Esophagus (tissue), 2 donors: ENCODE measurements around the gene GDF9. TPM values are rescaled to one million over a fixed set of nuclear protein-coding genes. Genes with fewer than 3 reads are reported as not detected.

Experiments
- H3K27ac ChIP-seq, 2 donors: one replicate each; pipeline ENCODE4 v1.5.1; 2013; ENCODE audit warnings: low read depth in 2 of 2, mild to moderate bottlenecking in 2 of 2, inconsistent platforms in 1 of 2, low read length in 1 of 2, moderate library complexity in 1 of 2
- H3K27me3 ChIP-seq, 2 donors: one replicate each; pipeline ENCODE4 v1.6.1; 2013; ENCODE audit warnings: low read length in 2 of 2, control low read depth in 1 of 2, mild to moderate bottlenecking in 1 of 2; ENCODE audit not compliant: insufficient read depth in 2 of 2, control insufficient read depth in 1 of 2
- H3K36me3 ChIP-seq, 2 donors: one replicate each; pipeline ENCODE4 v1.6.1; 2013; ENCODE audit warnings: low read length in 1 of 2; ENCODE audit not compliant: control insufficient read depth in 2 of 2, insufficient read depth in 2 of 2
- H3K4me1 ChIP-seq, 2 donors: one replicate each; pipeline ENCODE4 v1.6.1; 2013; ENCODE audit warnings: low read length in 1 of 2; ENCODE audit not compliant: control insufficient read depth in 2 of 2, insufficient read depth in 2 of 2
- H3K4me3 ChIP-seq, 2 donors: one replicate each; pipeline ENCODE4 v1.5.1; 2013; ENCODE audit warnings: low read length in 2 of 2, mild to moderate bottlenecking in 2 of 2, low read depth in 1 of 2, moderate library complexity in 1 of 2
- H3K9me3 ChIP-seq, 2 donors: one replicate each; pipeline ENCODE4 v1.6.1; 2013; ENCODE audit warnings: mild to moderate bottlenecking in 2 of 2, low read depth in 1 of 2, low read length in 1 of 2, moderate library complexity in 1 of 2; ENCODE audit not compliant: control insufficient read depth in 2 of 2, insufficient read depth in 1 of 2
- WGBS, 2 donors: extraction: QIAGEN DNeasy Blood & Tissue Kit; methylation state at CpG; one replicate each; pipeline ENCODE4 v1.1.7; 2013; 5-methylcytosine and 5-hydroxymethylcytosine counted together
- polyA plus RNA-seq, 2 donors: library from polyadenylated mRNA; stranded (reverse); fragments of 200-250 nt; gene quantifications; one replicate each; pipeline ENCODE4 v1.2.3, GENCODE V29; 2013
- donor health status: healthy with polysubstance abuse.
- donor health status: Bipolar disorder and iron deficiency.

The GDF9 gene
- polyA plus RNA-seq, 2 donors = 0.16 to 0.55 TPM

DNA sequence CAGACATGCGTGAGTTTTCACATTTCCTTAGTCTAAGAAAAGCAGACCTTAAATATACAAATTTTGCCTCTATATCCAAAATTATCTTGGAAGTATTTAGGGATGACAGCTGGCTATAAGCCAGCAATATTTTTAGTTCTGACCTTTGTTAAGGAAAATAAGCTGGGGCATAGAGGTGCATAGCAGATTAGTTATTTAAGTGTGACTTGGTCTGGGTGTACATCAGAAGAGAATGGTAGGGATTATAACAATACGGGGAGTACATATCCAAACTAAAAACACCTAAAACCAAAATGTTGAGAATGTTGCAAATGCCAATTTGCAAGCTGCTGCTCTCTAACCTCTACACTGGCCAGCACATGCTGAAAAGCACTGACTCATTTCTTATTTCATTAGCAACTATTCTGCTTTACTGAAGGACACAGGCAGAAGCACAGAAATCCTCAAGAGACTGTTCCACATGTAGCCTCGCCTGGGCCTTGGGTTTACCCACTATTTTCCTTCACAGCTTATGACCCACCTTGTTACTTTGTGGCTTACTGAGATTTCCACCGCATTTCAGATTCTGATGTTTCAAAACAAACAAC lies 29.5 kb upstream of the GDF9 start:
- Histone ChIP-seq H3K27ac (no peak overlapping the region), H3K36me3 (peaks cover 13 to 20% of the 10 kb centered on the region in 2 donors), H3K4me3 (no peak overlapping the region), H3K27me3 (no peaks in the 10 kb centered on the region), H3K9me3 (no peaks in the 10 kb centered on the region), H3K4me1 (no peaks in the 10 kb centered on the region)
- 83 to 88% methylated on average over 4 of the region's 4 CpGs for WGBS, 2 donors

GRCh38 chr5:132890817-132891216 lies 24.5 kb upstream of the GDF9 start:
- no peaks in the 10 kb centered on the region for H3K4me1 ChIP-seq
- no peaks in the 10 kb centered on the region for H3K9me3 ChIP-seq
- whole genome bisulfite sequencing, 2 donors = 94 to 96% methylated on average over 4 of the region's 4 CpGs
- H3K27ac ChIP-seq = no peak overlapping the region
- H3K4me3 ChIP-seq = no peak overlapping the region
- peaks cover 14% of the 10 kb centered on the region in 2 donors for H3K36me3 ChIP-seq
- H3K27me3 ChIP-seq = no peaks in the 10 kb centered on the region

GRCh38 chr5:132889501-132889900 lies 23.2 kb upstream of the GDF9 start:
- Histone ChIP-seq H3K4me3 (no peak overlapping the region), H3K27ac (no peak overlapping the region), H3K9me3 (no peaks in the 10 kb centered on the region), H3K27me3 (no peaks in the 10 kb centered on the region), H3K36me3 (peaks cover 14% of the 10 kb centered on the region in 2 donors), H3K4me1 (no peaks in the 10 kb centered on the region)

DNA sequence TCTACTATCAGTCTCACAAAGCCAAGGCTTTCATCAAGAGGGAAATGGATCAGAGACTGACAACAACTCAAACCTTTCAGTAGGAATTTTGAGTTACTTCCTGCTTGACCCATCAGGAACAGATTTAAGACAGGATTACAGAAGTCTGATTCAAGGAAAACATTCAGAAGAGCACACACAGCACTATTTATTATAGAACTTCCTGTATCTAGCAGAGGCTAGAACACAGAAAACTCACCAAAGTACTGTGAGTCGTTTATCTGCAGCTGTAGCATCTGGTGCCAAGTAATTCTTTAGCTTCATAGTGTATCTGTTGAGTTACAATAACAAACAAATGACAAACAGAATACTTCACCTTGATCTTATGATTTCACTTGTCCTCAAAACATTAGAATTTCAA lies 21.0 kb upstream of the GDF9 start:
- H3K4me1 ChIP-seq = no peaks in the 10 kb centered on the region
- H3K4me3 ChIP-seq = no peak overlapping the region
- no peaks in the 10 kb centered on the region for H3K9me3 ChIP-seq
- no peaks in the 10 kb centered on the region for H3K27me3 ChIP-seq
- peaks cover 14 to 15% of the 10 kb centered on the region in 2 donors for H3K36me3 ChIP-seq
- WGBS, 2 donors = 25 to 31% methylated on average over 1 of the region's 1 CpG
- no peak overlapping the region for H3K27ac ChIP-seq

GRCh38 chr5:132886064-132886823 lies 20.0 kb upstream of the GDF9 start:
- Histone ChIP-seq H3K4me1 (no peaks in the 10 kb centered on the region), H3K4me3 (no peak overlapping the region), H3K9me3 (no peaks in the 10 kb centered on the region), H3K27me3 (no peaks in the 10 kb centered on the region), H3K36me3 (peaks cover 9 to 11% of the 10 kb centered on the region in 2 donors), H3K27ac (no peak overlapping the region)
- 89 to 91% methylated on average over 11 of the region's 11 CpGs for WGBS, 2 donors

DNA sequence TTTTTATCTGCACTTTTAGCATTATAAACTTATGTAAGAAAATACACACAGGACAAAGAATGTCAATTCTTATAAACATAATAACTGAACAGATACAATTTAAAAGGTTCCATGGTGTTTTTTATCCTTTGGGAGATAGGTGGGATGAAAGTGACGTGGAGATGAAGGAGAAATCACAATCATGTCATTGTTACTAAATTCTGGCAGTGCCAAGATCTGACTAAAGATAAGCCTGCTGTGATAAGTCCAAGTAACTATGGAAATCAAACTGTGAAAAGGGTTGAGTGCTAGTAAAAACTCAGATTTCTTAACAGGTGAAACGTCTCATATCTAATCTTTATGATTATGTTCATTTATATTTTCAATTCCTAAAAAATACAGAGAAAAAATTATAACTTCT lies 18.3 kb upstream of the GDF9 start:
- Histone ChIP-seq H3K9me3 (no peaks in the 10 kb centered on the region), H3K27me3 (no peaks in the 10 kb centered on the region), H3K27ac (no peak overlapping the region), H3K4me1 (no peaks in the 10 kb centered on the region), H3K36me3 (peaks cover 9 to 14% of the 10 kb centered on the region in 2 donors), H3K4me3 (no peak overlapping the region)
- 65 to 79% methylated on average over 2 of the region's 2 CpGs for WGBS, 2 donors

GRCh38 chr5:132883261-132883834 lies 17.1 kb upstream of the GDF9 start:
- WGBS, 2 donors = 25 to 28% methylated on average over 2 of the region's 2 CpGs
- Histone ChIP-seq H3K27me3 (no peaks in the 10 kb centered on the region), H3K4me3 (no peak overlapping the region), H3K4me1 (no peaks in the 10 kb centered on the region), H3K36me3 (peaks cover 9 to 14% of the 10 kb centered on the region in 2 donors), H3K9me3 (no peaks in the 10 kb centered on the region), H3K27ac (no peak overlapping the region)

- Histone ChIP-seq H3K4me3 (no peak overlapping the region), H3K4me1 (peaks cover 2 to 6% of the 10 kb centered on the region in 2 donors), H3K27me3 (no peaks in the 10 kb centered on the region), H3K27ac (no peak overlapping the region), H3K9me3 (no peaks in the 10 kb centered on the region), H3K36me3 (peaks cover 0 to 12% of the 10 kb centered on the region in 2 donors)
- WGBS, 2 donors = 66 to 71% methylated on average over 3 of the region's 3 CpGs
These were observed 11.7 kb upstream of the GDF9 start for GRCh38 chr5:132877938-132878337.

DNA sequence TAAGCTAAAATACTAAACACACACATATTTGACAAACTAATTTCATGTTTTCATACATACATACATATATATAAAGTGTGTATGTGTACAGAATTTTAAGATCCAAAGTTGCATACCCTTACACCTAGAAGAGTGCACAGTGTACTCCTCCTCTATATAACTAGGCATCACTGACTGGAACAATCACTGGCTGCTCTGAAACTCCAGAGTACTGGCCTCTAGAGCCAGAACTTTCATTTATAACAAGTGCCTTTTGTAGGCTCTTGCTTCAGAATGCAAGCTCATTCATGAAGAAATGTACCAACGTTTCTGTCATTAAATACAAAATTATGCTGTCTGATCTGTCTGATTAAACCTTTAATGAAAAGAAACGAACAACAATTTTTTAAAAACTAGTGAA lies 11.2 kb upstream of the GDF9 start:
- no peak overlapping the region for H3K27ac ChIP-seq
- 74 to 78% methylated on average over 2 of the region's 2 CpGs for WGBS, 2 donors
- H3K9me3 ChIP-seq = no peaks in the 10 kb centered on the region
- peaks cover 0 to 12% of the 10 kb centered on the region in 2 donors for H3K36me3 ChIP-seq
- no peak overlapping the region for H3K4me3 ChIP-seq
- H3K27me3 ChIP-seq = no peaks in the 10 kb centered on the region
- peaks cover 2 to 6% of the 10 kb centered on the region in 2 donors for H3K4me1 ChIP-seq
